Aorta (tissue), 5 donors: Measurements from ENCODE around the gene MICAL1. TPM values are rescaled to one million over a fixed set of nuclear protein-coding genes. Genes with fewer than 3 reads are reported as not detected.

Experiments
- ATAC-seq: fragments of 200-7000 bp; cut with Tn5 transposase; one replicate; pipeline ENCODE4 v1.9.1; 2022; ENCODE audit warnings: moderate library complexity; ENCODE audit not compliant: low FRiP score
- DNase-seq, 2 donors: peaks; one replicate each; pipeline ENCODE4 v3.0.0-alpha.2; 2020
- H3K27ac ChIP-seq, 2 donors: one replicate each; pipeline ENCODE4 v1.5.1; 2013; ENCODE audit warnings: low read length in 2 of 2, mild to moderate bottlenecking in 2 of 2, moderate library complexity in 2 of 2, control low read depth in 1 of 2, inconsistent platforms in 1 of 2, low read depth in 1 of 2
- H3K27me3 ChIP-seq, 2 donors: one replicate each; pipeline ENCODE4 v1.6.1; 2013; ENCODE audit warnings: control low read depth in 1 of 2, low read length in 1 of 2, mild to moderate bottlenecking in 1 of 2, moderate library complexity in 1 of 2; ENCODE audit not compliant: insufficient read depth in 2 of 2, control insufficient read depth in 1 of 2
- H3K36me3 ChIP-seq, 2 donors: one replicate each; pipeline ENCODE4 v1.6.1; 2013; ENCODE audit warnings: control low read depth in 1 of 2, low read length in 1 of 2, mild to moderate bottlenecking in 1 of 2; ENCODE audit not compliant: insufficient read depth in 2 of 2, control insufficient read depth in 1 of 2
- H3K4me1 ChIP-seq, 2 donors: one replicate each; pipeline ENCODE4 v1.6.1; 2013; ENCODE audit warnings: low read length in 2 of 2, control low read depth in 1 of 2, mild to moderate bottlenecking in 1 of 2, moderate library complexity in 1 of 2; ENCODE audit not compliant: insufficient read depth in 2 of 2, control insufficient read depth in 1 of 2
- H3K4me3 ChIP-seq, 2 donors: one replicate each; pipeline ENCODE4 v1.5.1; 2013; ENCODE audit warnings: low read length in 2 of 2, control low read depth in 1 of 2, mild to moderate bottlenecking in 1 of 2
- H3K9me3 ChIP-seq: one replicate; pipeline ENCODE4 v1.6.1; 2013; ENCODE audit warnings: mild to moderate bottlenecking, low read length; ENCODE audit not compliant: control insufficient read depth
- WGBS, 2 donors: extraction: QIAGEN DNeasy Blood & Tissue Kit; methylation state at CpG; one replicate each; pipeline ENCODE4 v1.1.7; 2013; 5-methylcytosine and 5-hydroxymethylcytosine counted together
- intact Hi-C, 2 donors: fragments of 100-400 bp; cut with DNase I; formaldehyde crosslinking; loops; one replicate each; pipeline versions ENCODE4 v1.14.2 to v1.15.0; 2022
- long read RNA-seq, 2 donors: library from polyadenylated mRNA; unstranded; transcript quantifications; one replicate each; pipeline ENCODE4 v2.0.0, GENCODE V29; 2020 to 2021
- polyA plus RNA-seq, 2 donors: library from polyadenylated mRNA; stranded (reverse); fragments of 200-250 nt; gene quantifications; one replicate each; pipeline ENCODE4 v1.2.3, GENCODE V29; 2013
- total RNA-seq, 2 donors: library from RNA; stranded (reverse); fragmentation: NEBNext Ultra II Directional; extraction: Animal tissue kit (Norgen Biotek cat#: 25700); gene quantifications; one replicate each; pipeline ENCODE4 v1.2.1, GENCODE V29; 2021
- donor health status: healthy with polysubstance abuse.
- donor health status: Bipolar disorder and iron deficiency.
- donor health status: DM: no; HTN: no; CAD: no.
- donor health status: DM: no; HTN: no; CAD: no.
- donor health status: DM: yes; HTN: yes; CAD: no.

MICAL1 gene
- total RNA-seq (10 to 100 TPM; 48.8 to 60.8 TPM), polyA plus RNA-seq (100 to 1,000 TPM in 1 of 2 donors, 10 to 100 TPM in 1; 32.4 to 199 TPM)
- long read RNA-seq, donor 1, transcript MICAL1-202 (25 exons, 3,645 nt): major isoform, 23 of 140 reads
- long read RNA-seq, donor 1, partial matches to known transcripts: 75 of 140 reads
- long read RNA-seq, donor 1, other reads (novel, unspliced or antisense): 41 of 140 reads
- long read RNA-seq, donor 2, transcript MICAL1-202 (25 exons, 3,645 nt): major isoform, 8 of 66 reads
- long read RNA-seq, donor 2, partial matches to known transcripts: 21 of 66 reads
- long read RNA-seq, donor 2, other reads (novel, unspliced or antisense): 35 of 66 reads

DNA sequence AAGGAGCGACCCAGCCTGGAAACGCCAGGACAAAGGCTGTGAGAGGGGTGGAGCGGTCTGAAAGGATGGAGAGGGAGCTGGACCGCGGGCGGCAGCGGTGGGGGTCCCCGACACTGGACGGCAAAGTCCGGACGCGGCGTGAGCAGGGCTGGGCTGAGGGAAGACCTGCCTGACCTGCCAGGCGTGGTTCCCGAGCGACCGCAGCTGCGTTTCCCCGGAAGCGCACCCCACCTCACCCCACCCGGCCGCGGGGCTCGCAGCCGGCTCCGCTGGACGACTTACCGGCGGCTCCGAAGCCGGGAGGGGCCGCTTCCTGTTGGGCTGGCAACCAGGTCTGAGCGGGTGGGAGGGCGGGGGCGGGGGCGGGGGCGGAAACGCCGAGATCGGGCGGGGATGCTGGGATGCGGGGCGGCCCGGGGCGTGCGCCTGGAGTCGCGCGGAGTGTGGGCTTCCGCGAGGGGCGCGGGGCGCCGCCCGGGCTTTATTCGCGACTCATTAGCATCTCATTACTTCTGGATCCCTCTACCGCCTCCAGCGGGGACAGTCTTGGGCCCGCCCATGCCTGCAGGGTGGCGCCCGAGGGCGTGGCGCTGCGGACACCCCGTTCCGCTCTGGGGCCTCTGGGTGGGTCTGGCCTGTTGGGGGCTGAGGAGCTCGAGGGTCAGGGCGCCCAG lies at the start of gene MICAL1:
TSS of gene MICAL1 (minus strand) at position 336 of the 674 bp plus-strand sequence. CDS start 1,576 bp downstream, outside the sequence.
- Histone ChIP-seq H3K9me3 (no peaks in the 10 kb centered on the region), H3K36me3 (no peaks in the 10 kb centered on the region), H3K27me3 (no peaks in the 10 kb centered on the region), H3K4me1 (no peaks in the 10 kb centered on the region), H3K27ac (peak within 1 kb of the TSS; percentile 14 to 62), H3K4me3 (peak within 1 kb of the TSS; percentile 62 to 78)
- ATAC-seq (peak; percentile 65), DNase-seq (peak; percentile 84 to 90)
- WGBS, 2 donors: 0 to 1% methylated on average over 36 to 70 of the region's 70 CpGs
- intact Hi-C loops: loop anchor here in 1 of 2 donors (2.0 kb wide), 1 partner anchor 27 kb away; the partner anchor contains the start of gene ZBTB24

DNA sequence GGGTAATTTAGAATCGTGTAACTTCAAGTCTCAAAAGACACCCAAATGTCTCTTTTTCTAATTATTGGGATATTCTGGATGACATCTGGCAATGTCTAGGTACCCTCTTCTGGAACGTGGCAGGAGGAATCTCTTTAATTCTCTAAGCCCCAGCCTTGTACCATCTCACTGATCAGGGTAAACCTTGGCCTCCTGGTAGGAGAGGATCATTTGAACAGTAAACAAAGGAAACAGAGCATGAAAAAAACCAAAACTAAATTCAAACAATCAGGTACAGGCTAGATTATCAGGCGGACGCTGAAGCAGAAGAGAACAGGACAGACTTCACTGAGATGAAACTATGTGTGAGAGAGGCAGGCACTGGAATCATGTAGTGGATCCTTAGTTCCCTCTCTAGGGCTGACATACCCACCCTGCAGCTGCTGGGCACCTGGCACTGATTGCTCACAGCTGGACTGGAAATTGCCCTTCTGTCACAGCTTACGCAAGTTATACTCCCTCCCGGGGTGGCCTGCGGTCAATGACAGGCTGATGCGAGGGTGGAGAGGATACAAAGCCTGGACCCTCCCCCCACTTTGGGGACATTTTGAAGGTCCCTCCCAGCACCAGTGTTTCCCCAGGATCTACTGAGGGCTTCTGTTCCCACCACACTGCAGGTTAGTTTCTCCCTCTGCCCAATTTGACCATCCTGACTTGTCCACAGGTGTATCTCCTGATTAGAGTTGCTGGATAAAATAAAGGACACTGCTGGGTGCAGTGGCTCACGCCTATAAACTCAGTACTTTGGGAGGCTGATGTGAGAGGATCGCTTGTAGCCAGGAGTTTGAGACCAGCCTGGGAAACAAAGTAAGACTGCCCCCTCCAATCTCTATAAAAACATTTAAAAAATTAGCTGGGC lies 48.0 kb upstream of the MICAL1 start:
- no peaks in the 10 kb centered on the region for H3K4me1 ChIP-seq
- intact Hi-C loops: no loop called here
- H3K27me3 ChIP-seq: no peaks in the 10 kb centered on the region
- ATAC-seq (no peak), DNase-seq (no peak)
- WGBS, 2 donors: 82 to 87% methylated on average over 10 of the region's 10 CpGs
- H3K27ac ChIP-seq: no peak overlapping the region
- H3K36me3 ChIP-seq: no peaks in the 10 kb centered on the region
- peaks cover 1% of the 10 kb centered on the region for H3K9me3 ChIP-seq
- H3K4me3 ChIP-seq: no peak overlapping the region

GRCh38 chr6:109498936-109499335 lies 43.4 kb upstream of the MICAL1 start:
- intact Hi-C loops: no loop called here
- WGBS, 2 donors: 85 to 90% methylated on average over 2 of the region's 2 CpGs
- no peak for ATAC-seq
- no peak for DNase-seq
- H3K27me3 ChIP-seq: no peaks in the 10 kb centered on the region
- H3K27ac ChIP-seq: no peak overlapping the region
- H3K4me1 ChIP-seq: no peaks in the 10 kb centered on the region
- H3K9me3 ChIP-seq: peaks cover 1% of the 10 kb centered on the region
- no peaks in the 10 kb centered on the region for H3K36me3 ChIP-seq
- H3K4me3 ChIP-seq: no peak overlapping the region

- intact Hi-C loops: no loop called here
- Histone ChIP-seq H3K4me3 (no peak overlapping the region), H3K27ac (no peak overlapping the region), H3K36me3 (no peaks in the 10 kb centered on the region), H3K4me1 (no peaks in the 10 kb centered on the region), H3K27me3 (no peaks in the 10 kb centered on the region), H3K9me3 (peaks cover 1% of the 10 kb centered on the region)
- DNase-seq: no peak
- no peak for ATAC-seq
- 83 to 87% methylated on average over 4 of the region's 4 CpGs for WGBS, 2 donors
Observed at GRCh38 chr6:109498052-109498451, 42.5 kb upstream of the MICAL1 start.

DNA sequence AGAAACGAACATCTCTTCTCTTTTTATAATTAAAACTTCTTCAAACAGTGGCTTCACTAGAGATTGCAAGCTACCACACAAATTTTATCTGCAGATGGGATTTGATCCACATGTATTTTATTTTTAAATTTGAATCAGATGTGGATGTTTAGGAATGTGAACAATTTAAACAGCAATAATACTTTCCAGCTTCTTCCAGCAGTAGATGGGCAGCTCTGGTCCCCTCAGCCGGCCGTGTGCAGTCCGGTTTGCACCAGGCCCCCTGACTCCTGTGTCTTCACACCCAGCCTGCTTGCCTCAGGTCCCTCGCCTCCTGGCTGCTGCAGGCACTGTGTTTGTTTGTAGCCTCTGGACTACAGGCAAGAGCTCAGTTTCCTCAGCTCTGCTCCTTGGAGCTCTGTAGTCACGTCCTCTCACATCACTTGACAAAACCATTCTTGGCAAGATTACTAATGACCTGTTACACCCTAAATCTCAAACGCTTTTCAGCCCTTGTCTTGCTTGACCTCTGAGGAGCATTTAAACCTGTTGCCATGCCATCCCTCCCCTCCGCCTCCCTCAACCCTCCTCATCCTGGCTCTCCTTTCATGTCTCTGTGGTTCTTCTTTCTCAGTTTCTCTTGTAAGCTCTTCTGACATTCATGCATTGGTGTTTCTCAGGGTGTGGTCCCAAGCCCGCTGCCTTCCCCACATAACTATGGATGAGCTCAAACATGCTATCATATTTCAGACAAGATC lies 40.6 kb upstream of the MICAL1 start:
- ATAC-seq: no peak

GRCh38 chr6:109493865-109494264 lies 38.3 kb upstream of the MICAL1 start:
- DNase-seq: no peak
- no peak overlapping the region for H3K4me3 ChIP-seq
- H3K27me3 ChIP-seq: no peaks in the 10 kb centered on the region
- no peaks in the 10 kb centered on the region for H3K36me3 ChIP-seq
- WGBS, 2 donors: 95% methylated on average over 1 of the region's 1 CpG
- no peak for ATAC-seq
- no peaks in the 10 kb centered on the region for H3K4me1 ChIP-seq
- intact Hi-C loops: no loop called here
- H3K9me3 ChIP-seq: no peaks in the 10 kb centered on the region
- H3K27ac ChIP-seq: no peak overlapping the region

More for the DNA sequence above, 40.6 kb upstream of the MICAL1 start:
- Histone ChIP-seq H3K27ac (no peak overlapping the region), H3K27me3 (no peaks in the 10 kb centered on the region), H3K36me3 (no peaks in the 10 kb centered on the region), H3K9me3 (no peaks in the 10 kb centered on the region), H3K4me3 (no peak overlapping the region), H3K4me1 (no peaks in the 10 kb centered on the region)
- no peak for DNase-seq
- intact Hi-C loops: no loop called here
- WGBS, 2 donors: 64 to 78% methylated on average over 9 of the region's 9 CpGs

DNA sequence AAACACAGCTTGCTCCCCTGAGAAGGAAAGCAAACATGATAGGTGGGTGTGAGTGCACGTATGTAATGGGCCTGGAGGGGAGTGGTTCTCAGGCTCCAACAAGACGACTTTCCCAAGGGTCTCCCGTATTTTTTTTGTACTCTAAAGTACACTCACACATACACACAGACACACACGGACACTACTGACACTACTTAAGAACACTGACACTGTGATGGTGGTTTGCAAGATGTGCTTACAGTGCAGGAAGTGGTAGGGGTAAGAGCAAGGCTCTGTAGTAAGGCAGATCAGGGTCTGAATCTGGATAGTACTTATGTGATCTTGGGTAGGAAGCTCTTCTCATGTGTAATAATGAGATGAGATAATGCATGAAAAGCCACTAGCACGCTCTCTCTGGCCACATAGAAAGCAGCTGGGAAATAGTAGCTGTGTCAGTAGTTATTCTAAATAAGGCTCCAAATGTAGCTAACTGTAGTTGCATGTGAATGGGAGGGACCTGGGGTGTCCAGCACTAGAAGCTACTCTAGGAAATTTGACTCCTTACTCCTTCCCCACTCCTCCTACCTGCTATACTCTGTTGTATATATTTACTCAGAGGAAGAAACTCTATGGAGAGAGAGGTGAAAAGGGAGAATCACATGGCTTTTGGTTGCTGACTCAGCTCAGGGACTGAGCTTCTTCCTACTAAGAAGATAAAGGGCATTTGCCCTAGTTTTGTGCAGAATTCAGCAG lies 35.8 kb upstream of the MICAL1 start:
- no peaks in the 10 kb centered on the region for H3K9me3 ChIP-seq
- no peaks in the 10 kb centered on the region for H3K27me3 ChIP-seq
- intact Hi-C loops: no loop called here
- H3K4me3 ChIP-seq: no peak overlapping the region
- WGBS, 2 donors: 47 to 56% methylated on average over 5 of the region's 5 CpGs
- H3K36me3 ChIP-seq: no peaks in the 10 kb centered on the region
- ATAC-seq: no peak
- DNase-seq: no peak
- H3K4me1 ChIP-seq: no peaks in the 10 kb centered on the region
- H3K27ac ChIP-seq: no peak overlapping the region
